H1 (cell line): Measurements from ENCODE around the gene VTI1B. TPM values are rescaled to one million over a fixed set of nuclear protein-coding genes. Genes with fewer than 3 reads are reported as not detected.

Experiments used
- CTCF ChIA-PET: fragments of 300-600 bp; sonication (Branson Sonifier 250); formaldehyde crosslinking; loops from one replicate; lab custom pipeline; 2021; ENCODE audit not compliant: partially characterized antibody; lab: Charles Lee
- POLR2A ChIA-PET: fragments of 300-600 bp; sonication (Branson Sonifier 250); formaldehyde crosslinking; loops from one replicate; lab custom pipeline; 2021; ENCODE audit warnings: inconsistent platforms; ENCODE audit not compliant: partially characterized antibody; lab: Charles Lee
- DNase-seq, 2 experiments: peaks; one replicate each; pipeline versions ENCODE4 v3.0.0 to v3.0.0-alpha.2; 2010 to 2022; ENCODE audit warnings: low spot score in 2 of 2, low read depth in 1 of 2, mixed read lengths in 1 of 2
- FAIRE-seq: peaks from 2 replicates; lab custom pipeline; 2011; peaks lifted over from hg19 to GRCh38; lab: Jason Lieb, UNC
- H2AFZ ChIP-seq: 2 replicates; pipeline ENCODE4 v1.8.1; 2012; ENCODE audit warnings: low read length, inconsistent platforms
- H2AK5ac ChIP-seq: 2 replicates; pipeline ENCODE4 v1.6.1; 2013; ENCODE audit warnings: low read depth, low read length
- H2BK120ac ChIP-seq: replicated peaks from 2 replicates; pipeline ENCODE3; 2013; ENCODE audit warnings: low read depth, low read length, inconsistent platforms
- H2BK12ac ChIP-seq: 2 replicates; pipeline ENCODE4 v1.6.1; 2013; ENCODE audit warnings: low read depth, low read length
- H2BK15ac ChIP-seq: 2 replicates; pipeline ENCODE4 v1.6.1; 2013; ENCODE audit warnings: low read length
- H2BK20ac ChIP-seq: 2 replicates; pipeline ENCODE4 v1.6.1; 2013; ENCODE audit warnings: low read length
- H2BK5ac ChIP-seq: 2 replicates; pipeline ENCODE4 v1.6.1; 2013; ENCODE audit warnings: low read depth, low read length
- H3K14ac ChIP-seq: 2 replicates; pipeline ENCODE4 v1.6.1; 2013; ENCODE audit warnings: inconsistent platforms; ENCODE audit not compliant: insufficient read length
- H3K18ac ChIP-seq: 2 replicates; pipeline ENCODE4 v1.6.1; 2013; ENCODE audit warnings: low read length; ENCODE audit errors: extremely low read depth
- H3K23ac ChIP-seq: 2 replicates; pipeline ENCODE4 v1.6.1; 2013; ENCODE audit warnings: inconsistent platforms; ENCODE audit not compliant: insufficient read length
- H3K23me2 ChIP-seq: 2 replicates; pipeline ENCODE4 v1.6.1; 2013; ENCODE audit warnings: low read depth, low read length
- H3K27ac ChIP-seq: 2 replicates; pipeline ENCODE4 v1.6.1; 2011; ENCODE audit warnings: low read depth, low read length, inconsistent platforms
- H3K27me3 ChIP-seq, 4 experiments: replicated peaks in 1 of 4; 1 replicate in 1 of 4; 2 replicates in 3 of 4; pipeline versions ENCODE4 v1.6.1 to v1.8.1; 2011 to 2013; ENCODE audit warnings: low read length in 3 of 4, mild to moderate bottlenecking in 3 of 4, inconsistent platforms in 2 of 4, mixed read lengths in 2 of 4, moderate library complexity in 1 of 4; ENCODE audit not compliant: control insufficient read depth in 3 of 4, insufficient read depth in 3 of 4; ENCODE audit errors: extremely low read depth in 1 of 4
- H3K36me3 ChIP-seq, 4 experiments: 2 replicates each; pipeline versions ENCODE4 v1.6.1 to v1.8.1; 2011 to 2013; ENCODE audit warnings: mild to moderate bottlenecking in 4 of 4, low read length in 3 of 4, moderate library complexity in 2 of 4, control low read depth in 1 of 4, inconsistent platforms in 1 of 4; ENCODE audit not compliant: insufficient read depth in 4 of 4, control insufficient read depth in 2 of 4
- H3K4ac ChIP-seq: replicated peaks from 2 replicates; pipeline ENCODE3; 2013; ENCODE audit warnings: low read length, low read depth, mixed read lengths, inconsistent platforms; ENCODE audit not compliant: insufficient read length
- H3K4me1 ChIP-seq, 4 experiments: replicated peaks in 1 of 4; 1 replicate in 1 of 4; 2 replicates in 3 of 4; pipeline versions ENCODE4 v1.6.1 to v1.8.1; 2011 to 2013; ENCODE audit warnings: low read length in 3 of 4, inconsistent platforms in 2 of 4, mixed read lengths in 1 of 4; ENCODE audit not compliant: insufficient read depth in 4 of 4, control insufficient read depth in 3 of 4
- H3K4me2 ChIP-seq, 2 experiments: 2 replicates each; pipeline versions ENCODE4 v1.6.1 to v1.8.1; 2011 to 2013; ENCODE audit warnings: low read depth in 2 of 2, low read length in 2 of 2, control low read depth in 1 of 2, inconsistent platforms in 1 of 2, mild to moderate bottlenecking in 1 of 2; ENCODE audit not compliant: insufficient read depth in 1 of 2
- H3K4me3 ChIP-seq, 4 experiments: fragments of 200-600, 300-600 bp in 1 of 4; sonication (generic), shearing (Covaris generic), sonication (Bioruptor Twin) in 1 of 4; 2 replicates each; pipeline versions ENCODE4 v1.5.1 to v1.8.1; 2011 to 2016; ENCODE audit warnings: low read length in 4 of 4, low read depth in 3 of 4, control low read depth in 2 of 4, inconsistent platforms in 2 of 4, mild to moderate bottlenecking in 2 of 4, mixed read lengths in 1 of 4, moderate library complexity in 1 of 4; ENCODE audit not compliant: insufficient read depth in 2 of 4; ENCODE audit errors: extremely low read depth in 1 of 4
- H3K56ac ChIP-seq: replicated peaks from 2 replicates; pipeline ENCODE3; 2013; ENCODE audit warnings: low read depth, mild to moderate bottlenecking, mixed read lengths, low read length, inconsistent platforms; ENCODE audit not compliant: insufficient read length
- H3K79me1 ChIP-seq: 2 replicates; pipeline ENCODE4 v1.6.1; 2013; ENCODE audit warnings: low read depth, low read length, control low read depth
- H3K79me2 ChIP-seq, 2 experiments: 2 replicates each; pipeline versions ENCODE4 v1.6.1 to v1.8.1; 2012 to 2013; ENCODE audit warnings: low read length in 2 of 2, mild to moderate bottlenecking in 2 of 2, inconsistent platforms in 1 of 2; ENCODE audit not compliant: insufficient read depth in 2 of 2, control insufficient read depth in 1 of 2
- H3K9ac ChIP-seq, 4 experiments: replicated peaks in 1 of 4; 1 replicate in 1 of 4; 2 replicates in 3 of 4; pipeline versions ENCODE4 v1.6.1 to v1.8.1; 2011 to 2013; ENCODE audit warnings: low read depth in 3 of 4, low read length in 3 of 4, control low read depth in 2 of 4, mild to moderate bottlenecking in 2 of 4, moderate library complexity in 2 of 4, inconsistent platforms in 1 of 4; ENCODE audit errors: extremely low read depth in 1 of 4
- H3K9me3 ChIP-seq, 2 experiments: 2 replicates each; pipeline versions ENCODE4 v1.6.1 to v1.8.1; 2012 to 2013; ENCODE audit warnings: mild to moderate bottlenecking in 2 of 2, moderate library complexity in 2 of 2, control low read depth in 1 of 2, inconsistent platforms in 1 of 2, low read depth in 1 of 2, low read length in 1 of 2, mixed read lengths in 1 of 2; ENCODE audit not compliant: insufficient read depth in 2 of 2
- H4K20me1 ChIP-seq, 2 experiments: replicated peaks in 1 of 2; 2 replicates each; pipeline versions ENCODE3 to v1.8.1; 2011 to 2013; ENCODE audit warnings: inconsistent platforms in 2 of 2, low read length in 2 of 2, mild to moderate bottlenecking in 1 of 2; ENCODE audit not compliant: insufficient read depth in 2 of 2, control insufficient read depth in 1 of 2
- H4K5ac ChIP-seq: 2 replicates; pipeline ENCODE4 v1.6.1; 2013; ENCODE audit warnings: low read length, low read depth, mixed read lengths, inconsistent platforms; ENCODE audit not compliant: insufficient read length
- H4K8ac ChIP-seq: 2 replicates; pipeline ENCODE4 v1.8.0; 2013; ENCODE audit warnings: mild to moderate bottlenecking, moderate library complexity, low read length, inconsistent platforms; ENCODE audit not compliant: insufficient read depth; ENCODE audit errors: extremely low read depth
- H4K91ac ChIP-seq: replicated peaks from 2 replicates; pipeline ENCODE3; 2013; ENCODE audit warnings: low read length, mixed read lengths, inconsistent platforms; ENCODE audit not compliant: insufficient read length
- CEBPB ChIP-seq: IDR thresholded peaks from 2 replicates; pipeline ENCODE4 v1.6.1; 2012; ENCODE audit warnings: low read depth, low read length
- EGR1 ChIP-seq: IDR thresholded peaks from 2 replicates; pipeline ENCODE4 v1.6.1; 2011; ENCODE audit warnings: low read depth, low read length, borderline replicate concordance
- HDAC6 ChIP-seq: IDR thresholded peaks from one replicate; pipeline ENCODE4 v1.7.1; 2012; ENCODE audit warnings: low read depth, mild to moderate bottlenecking, inconsistent platforms, low read length, moderate library complexity
- JUN ChIP-seq: IDR thresholded peaks from 2 replicates; pipeline ENCODE4 v1.6.1; 2011; ENCODE audit warnings: low read depth, mild to moderate bottlenecking, improper control_type of control experiment, low read length
- KDM1A ChIP-seq: fragments of 200-600, 300-600 bp; sonication (generic); IDR thresholded peaks from 2 replicates; pipeline ENCODE4 v1.7.1; 2016; ENCODE audit warnings: mild to moderate bottlenecking, low read length, borderline replicate concordance
- KDM4A ChIP-seq: IDR thresholded peaks from one replicate; pipeline ENCODE4 v1.7.1; 2012; ENCODE audit warnings: low read depth, mild to moderate bottlenecking, moderate library complexity, low read length, inconsistent platforms; ENCODE audit not compliant: severe bottlenecking
- POLR2AphosphoS5 ChIP-seq: IDR thresholded peaks from 2 replicates; pipeline ENCODE4 v1.6.1; 2011; ENCODE audit warnings: low read depth, low read length
- RAD21 ChIP-seq, 2 experiments: IDR thresholded peaks in 1 of 2; conservative IDR thresholded peaks in 1 of 2; 2 replicates each; pipeline ENCODE4 v1.6.1; 2011; ENCODE audit warnings: low read depth in 2 of 2, low read length in 2 of 2, improper control_type of control experiment in 1 of 2, inconsistent platforms in 1 of 2, mild to moderate bottlenecking in 1 of 2, moderate library complexity in 1 of 2
- RBBP5 ChIP-seq: IDR thresholded peaks from 2 replicates; pipeline ENCODE4 v1.7.1; 2012; ENCODE audit warnings: low read depth, mild to moderate bottlenecking, inconsistent platforms, low read length, moderate library complexity, borderline replicate concordance
- SAP30 ChIP-seq: fragments of 300-600 bp; sonication (generic); IDR thresholded peaks from 2 replicates; pipeline ENCODE4 v1.7.1; 2012; ENCODE audit warnings: low read length, moderate library complexity, mild to moderate bottlenecking, inconsistent platforms; ENCODE audit not compliant: insufficient read depth, insufficient replicate concordance
- SIX5 ChIP-seq: IDR thresholded peaks from 2 replicates; pipeline ENCODE4 v1.6.1; 2011; ENCODE audit warnings: mild to moderate bottlenecking, low read depth, low read length
- TBP ChIP-seq: IDR thresholded peaks from 2 replicates; pipeline ENCODE4 v1.6.1; 2011; ENCODE audit warnings: low read depth, low read length, improper control_type of control experiment
- USF2 ChIP-seq: IDR thresholded peaks from 2 replicates; pipeline ENCODE4 v1.6.1; 2011; ENCODE audit warnings: low read length, improper control_type of control experiment
- WGBS, 2 experiments: shearing (Covaris generic) in 1 of 2; methylation state at CpG; one replicate each; pipeline versions ENCODE4 v1.1.6 to v1.1.7; 2013 to 2015; ENCODE audit warnings: low lambda C conversion rate in 2 of 2, mixed read lengths in 2 of 2, inconsistent platforms in 1 of 2, low coverage in 1 of 2, missing lambda C conversion rate in 1 of 2; ENCODE audit not compliant: insufficient replicate concordance in 2 of 2, insufficient coverage in 1 of 2, insufficient read length in 1 of 2; ENCODE audit errors: extremely low coverage in 1 of 2, missing lambda C conversion rate in 1 of 2; 5-methylcytosine and 5-hydroxymethylcytosine counted together
- polyA plus RNA-seq, 7 experiments: library from polyadenylated mRNA; depleted of rRNA in 3 of 7; stranded (reverse) in 5 of 7; unstranded in 2 of 7; fragments of >200 nt in 5 of 7; fragments of 200-250 nt in 2 of 7; gene quantifications; 1 replicate in 5 of 7; 2 replicates in 1 of 7; 4 replicates in 1 of 7; pipeline versions ENCODE4 v1.2.1 to v1.2.3, GENCODE V29; 2011 to 2013; ENCODE audit warnings: missing spikeins in 2 of 7, mixed read lengths in 2 of 7
- total RNA-seq: library from RNA; stranded (reverse); fragmentation: NEBNext Ultra II Directional; extraction: Animal tissue kit (Norgen Biotek cat#: 25700); gene quantifications from 2 replicates; pipeline ENCODE4 v1.2.1, GENCODE V29; 2021

The VTI1B gene
- total and polyA plus RNA-seq, 2 of the 8 experiments (the other 6 are each of a cell fraction or from before 2014, with no cell fraction given), result 28.1 to 98.7 TPM

- Histone ChIP-seq H2BK20ac (no peak overlapping the region), H3K9ac (no peak overlapping the region), H3K4ac (no peak overlapping the region), H3K79me1 (no peaks in the 10 kb centered on the region), H2BK5ac (no peak overlapping the region), H3K4me3 (no peak overlapping the region), H2AFZ (no peak overlapping the region), H3K4me1 (no peaks in the 10 kb centered on the region), H3K9me3 (no peaks in the 10 kb centered on the region), H2BK12ac (no peak overlapping the region), H3K4me2 (no peak overlapping the region), H3K14ac (no peak overlapping the region), H3K27ac (no peak overlapping the region), H3K36me3 (peaks cover 20 to 78% (median 59%) of the 10 kb centered on the region in 4 experiments), H2BK15ac (no peak overlapping the region), H3K79me2 (no peaks in the 10 kb centered on the region), H4K91ac (no peak overlapping the region), H3K56ac (no peak overlapping the region), H4K5ac (no peak overlapping the region), H4K20me1 (no peaks in the 10 kb centered on the region), H2AK5ac (no peak overlapping the region), H3K18ac (no peak overlapping the region), H4K8ac (no peak overlapping the region), H2BK120ac (no peak overlapping the region), H3K27me3 (no peaks in the 10 kb centered on the region), H3K23me2 (no peaks in the 10 kb centered on the region), H3K23ac (no peak overlapping the region)
- no peak for TF ChIP-seq KDM4A
- TF ChIP-seq SAP30, result no peak
- no peak for TF ChIP-seq CEBPB
- no peak for TF ChIP-seq USF2
- TF ChIP-seq SIX5, result no peak
- TF ChIP-seq RAD21 (IDR thresholded peaks at IDR 0.05 in 1 of 2, conservative IDR thresholded peaks at IDR 0.05 in 1 of 2; ENCODE audit: low read depth in 2 of 2, low read length in 2 of 2), result no peak
- TF ChIP-seq KDM1A, result no peak
- no peak for TF ChIP-seq RBBP5
- no peak for TF ChIP-seq POLR2AphosphoS5
- TF ChIP-seq EGR1, result no peak
- TF ChIP-seq TBP, result no peak
- no peak for TF ChIP-seq JUN
- no peak for TF ChIP-seq HDAC6
- DNase-seq, result no peak
- FAIRE-seq, result no peak
- WGBS, 2 experiments, result 91% methylated on average over 1 of the region's 1 CpG; no CpG with 5 or more reads in 1 of the 2 experiments
- CTCF ChIA-PET, result interaction anchor here (5.8 kb wide), 1 partner anchor 66 kb away, joined by 34 read pairs; no protein-coding TSS in a partner anchor
- POLR2A ChIA-PET, result no interaction called here
Measured at GRCh38 chr14:67650151-67650550, 24.3 kb downstream of the VTI1B start.
